Urinary bladder (tissue), 4 donors: ENCODE results near the gene CCDC50. TPM values are rescaled to one million over a fixed set of nuclear protein-coding genes. Genes with fewer than 3 reads are reported as not detected.

Experiments
- DNase-seq: peaks from one replicate; pipeline ENCODE4 v3.0.0-alpha.2; 2015; ENCODE audit errors: extremely low spot score
- H3K27ac ChIP-seq: one replicate; pipeline ENCODE4 v1.5.1; 2013; ENCODE audit warnings: low read depth, mild to moderate bottlenecking, moderate library complexity
- H3K36me3 ChIP-seq: one replicate; pipeline ENCODE4 v1.6.1; 2013; ENCODE audit warnings: mild to moderate bottlenecking, moderate library complexity; ENCODE audit not compliant: insufficient read depth
- H3K4me1 ChIP-seq: one replicate; pipeline ENCODE4 v1.6.1; 2013; ENCODE audit warnings: mild to moderate bottlenecking, moderate library complexity; ENCODE audit not compliant: insufficient read depth
- H3K4me3 ChIP-seq: one replicate; pipeline ENCODE4 v1.5.1; 2013; ENCODE audit warnings: low read depth, low read length
- WGBS: extraction: QIAGEN DNeasy Blood & Tissue Kit; methylation state at CpG from one replicate; pipeline ENCODE4 v1.1.7; 2013; 5-methylcytosine and 5-hydroxymethylcytosine counted together
- polyA plus RNA-seq: library from polyadenylated mRNA; stranded (reverse); fragments of 200-250 nt; gene quantifications from one replicate; pipeline ENCODE4 v1.2.3, GENCODE V29; 2013
- total RNA-seq: library from RNA; depleted of rRNA; stranded (reverse); fragments of >200 nt; gene quantifications from one replicate; pipeline ENCODE4 v1.2.3, GENCODE V29; 2014
- donor health status: healthy with polysubstance abuse.
- donor health status: healthy.

Gene CCDC50, protein sequence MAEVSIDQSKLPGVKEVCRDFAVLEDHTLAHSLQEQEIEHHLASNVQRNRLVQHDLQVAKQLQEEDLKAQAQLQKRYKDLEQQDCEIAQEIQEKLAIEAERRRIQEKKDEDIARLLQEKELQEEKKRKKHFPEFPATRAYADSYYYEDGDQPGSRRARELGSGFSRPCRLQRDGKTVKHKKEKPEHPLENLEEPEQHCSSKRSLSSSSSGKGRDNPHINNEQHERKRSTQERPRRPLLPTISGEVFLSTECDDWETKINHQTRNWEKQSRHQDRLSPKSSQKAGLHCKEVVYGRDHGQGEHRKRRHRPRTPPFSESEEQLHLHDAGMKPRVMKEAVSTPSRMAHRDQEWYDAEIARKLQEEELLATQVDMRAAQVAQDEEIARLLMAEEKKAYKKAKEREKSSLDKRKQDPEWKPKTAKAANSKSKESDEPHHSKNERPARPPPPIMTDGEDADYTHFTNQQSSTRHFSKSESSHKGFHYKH
- 83.7 TPM for total RNA-seq
- polyA plus RNA-seq = 44.2 TPM

DNA sequence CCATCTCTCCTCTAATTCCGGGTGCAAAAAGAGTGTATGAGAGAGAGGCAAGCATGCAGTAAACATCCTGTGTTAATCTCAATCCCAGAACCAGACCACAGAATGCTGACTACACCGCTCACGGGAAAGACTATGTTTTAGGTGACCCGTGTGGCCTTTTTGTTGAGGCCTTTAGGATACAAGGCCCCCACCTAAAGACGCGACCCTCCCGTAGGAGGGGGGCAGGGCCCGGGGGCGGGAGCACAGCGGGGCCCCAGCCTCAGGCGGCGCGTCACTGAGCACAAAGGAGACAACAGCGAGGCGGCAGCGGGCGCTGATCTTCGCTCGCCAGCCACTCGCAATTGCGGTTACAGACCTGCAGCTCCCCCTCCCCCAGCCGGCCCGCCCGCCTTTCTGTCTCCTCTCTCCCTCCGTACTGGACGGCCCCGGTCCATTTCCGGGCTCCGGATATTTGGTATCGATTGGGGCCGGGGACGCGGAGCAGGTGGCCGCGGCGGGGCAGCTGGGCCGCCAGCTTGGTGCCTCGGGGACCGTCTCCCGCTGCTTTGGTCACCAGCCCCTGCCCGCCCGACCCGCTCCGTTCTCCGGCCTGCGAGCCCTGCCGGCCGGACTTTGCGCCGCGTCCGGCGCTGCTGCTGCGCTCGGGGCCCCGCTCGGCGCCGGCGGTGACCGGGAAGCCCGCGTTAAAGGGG lies at the start of gene CCDC50:
Gene CCDC50 (plus strand): TSS at position 433 of the 692 bp plus-strand sequence. CDS start 281 bp downstream, outside the sequence.
- Histone ChIP-seq H3K36me3 (no peaks in the 10 kb centered on the region), H3K4me3 (peak within 1 kb of the TSS; percentile 81), H3K4me1 (no peaks in the 10 kb centered on the region), H3K27ac (peak within 1 kb of the TSS; percentile 68)
- DNase-seq = peak; percentile 52
- under 1% methylated on average over 63 of the region's 63 CpGs for WGBS

GRCh38 chr3:191280111-191280510 lies 49.1 kb upstream of the CCDC50 start:
- no peak for DNase-seq
- H3K36me3 ChIP-seq = no peaks in the 10 kb centered on the region
- H3K27ac ChIP-seq = no peak overlapping the region
- no peak overlapping the region for H3K4me3 ChIP-seq
- WGBS = 33% methylated on average over 1 of the region's 1 CpG
- no peaks in the 10 kb centered on the region for H3K4me1 ChIP-seq

DNA sequence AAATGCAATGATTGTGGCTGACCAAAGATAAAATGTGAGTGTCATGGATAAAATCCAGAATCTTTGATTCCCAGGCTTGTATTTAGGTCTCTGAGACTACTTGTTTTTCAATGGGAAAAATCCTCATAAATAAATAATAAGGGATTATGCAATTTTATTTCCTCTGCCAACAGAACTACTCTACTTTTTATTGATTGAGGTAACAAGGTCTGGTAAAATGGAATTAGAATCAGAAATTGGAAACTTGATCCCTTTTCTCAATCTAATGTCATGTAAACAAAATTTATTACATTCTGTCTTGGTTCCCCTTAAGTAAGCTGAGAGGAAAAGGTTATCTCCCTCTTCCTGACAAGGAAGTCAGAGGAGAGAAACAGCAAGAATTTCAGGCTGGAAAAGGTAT lies 48.3 kb upstream of the CCDC50 start:
- DNase-seq = no peak
- Histone ChIP-seq H3K4me3 (no peak overlapping the region), H3K27ac (no peak overlapping the region), H3K4me1 (no peaks in the 10 kb centered on the region), H3K36me3 (no peaks in the 10 kb centered on the region)

DNA sequence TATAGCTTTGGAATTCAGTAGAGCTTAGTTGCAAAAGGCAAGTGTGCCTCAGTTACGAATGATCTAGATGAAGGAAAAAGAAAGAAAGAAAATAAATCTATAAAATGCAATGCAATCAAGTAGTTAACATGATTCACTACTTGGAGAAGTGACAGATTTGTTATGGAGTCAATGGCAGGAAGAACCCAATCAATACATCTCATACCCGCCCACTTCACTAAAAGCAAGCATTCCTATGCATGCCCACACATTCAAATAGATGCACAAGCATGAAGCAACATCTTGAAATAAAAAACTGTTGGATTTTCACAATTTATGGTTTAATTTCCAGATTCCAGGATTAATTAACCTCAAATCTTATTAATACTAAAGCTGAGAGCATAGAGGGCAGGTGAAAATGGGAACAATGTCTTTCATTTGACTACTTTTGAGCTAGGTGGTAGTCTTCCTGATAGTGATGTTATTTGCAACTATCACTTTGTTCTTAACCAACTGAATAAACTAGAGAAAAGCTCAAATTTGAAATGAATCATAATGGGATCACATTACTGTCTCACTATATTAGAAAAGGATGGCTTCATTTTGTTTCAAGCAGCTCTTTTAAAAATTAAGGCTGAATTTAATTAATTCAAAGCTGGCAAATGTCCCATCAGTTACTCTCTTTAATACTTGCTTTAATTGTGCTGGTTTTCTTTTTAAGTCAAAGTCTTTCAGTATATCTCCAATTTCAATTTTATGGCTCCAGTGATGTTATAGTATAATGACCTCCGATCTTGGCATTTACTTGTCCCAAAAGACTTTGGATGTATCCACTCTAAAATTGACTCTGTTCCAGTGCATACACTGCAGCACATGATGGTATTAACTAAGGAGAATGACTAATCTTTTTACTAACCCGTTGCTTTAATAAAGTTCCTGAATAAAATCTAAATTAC lies 46.7 kb upstream of the CCDC50 start:
- H3K27ac ChIP-seq = no peak overlapping the region
- no peaks in the 10 kb centered on the region for H3K36me3 ChIP-seq
- no peak overlapping the region for H3K4me3 ChIP-seq
- 69% methylated on average over 4 of the region's 4 CpGs for WGBS
- no peaks in the 10 kb centered on the region for H3K4me1 ChIP-seq
- DNase-seq = peak; percentile 20

DNA sequence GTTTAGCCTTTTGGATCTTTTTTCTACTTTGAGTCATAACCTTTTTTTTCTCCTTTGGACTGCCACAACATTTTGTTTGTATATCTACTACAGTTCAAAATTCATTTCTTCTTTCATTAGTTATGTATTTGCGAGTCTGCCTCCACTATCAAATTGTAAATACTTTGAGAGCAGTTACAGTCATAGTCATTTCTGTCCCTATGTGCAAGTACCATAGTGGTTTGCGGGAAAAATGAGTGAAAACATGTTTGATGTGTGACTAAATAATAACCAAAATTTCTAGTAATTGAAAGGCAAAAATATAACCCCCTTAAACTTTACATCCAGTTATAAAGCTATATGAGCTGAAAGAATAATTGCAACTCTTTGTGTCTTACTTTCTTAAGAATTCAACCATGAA lies 45.8 kb upstream of the CCDC50 start:
- WGBS = 96% methylated on average over 2 of the region's 2 CpGs
- Histone ChIP-seq H3K36me3 (no peaks in the 10 kb centered on the region), H3K4me3 (no peak overlapping the region), H3K27ac (no peak overlapping the region), H3K4me1 (no peaks in the 10 kb centered on the region)
- DNase-seq = no peak

GRCh38 chr3:191290311-191291025 lies 38.7 kb upstream of the CCDC50 start:
- H3K4me1 ChIP-seq = no peaks in the 10 kb centered on the region
- H3K27ac ChIP-seq = no peak overlapping the region
- no peaks in the 10 kb centered on the region for H3K36me3 ChIP-seq
- 77% methylated on average over 4 of the region's 4 CpGs for WGBS
- no peak overlapping the region for H3K4me3 ChIP-seq
- DNase-seq = no peak

DNA sequence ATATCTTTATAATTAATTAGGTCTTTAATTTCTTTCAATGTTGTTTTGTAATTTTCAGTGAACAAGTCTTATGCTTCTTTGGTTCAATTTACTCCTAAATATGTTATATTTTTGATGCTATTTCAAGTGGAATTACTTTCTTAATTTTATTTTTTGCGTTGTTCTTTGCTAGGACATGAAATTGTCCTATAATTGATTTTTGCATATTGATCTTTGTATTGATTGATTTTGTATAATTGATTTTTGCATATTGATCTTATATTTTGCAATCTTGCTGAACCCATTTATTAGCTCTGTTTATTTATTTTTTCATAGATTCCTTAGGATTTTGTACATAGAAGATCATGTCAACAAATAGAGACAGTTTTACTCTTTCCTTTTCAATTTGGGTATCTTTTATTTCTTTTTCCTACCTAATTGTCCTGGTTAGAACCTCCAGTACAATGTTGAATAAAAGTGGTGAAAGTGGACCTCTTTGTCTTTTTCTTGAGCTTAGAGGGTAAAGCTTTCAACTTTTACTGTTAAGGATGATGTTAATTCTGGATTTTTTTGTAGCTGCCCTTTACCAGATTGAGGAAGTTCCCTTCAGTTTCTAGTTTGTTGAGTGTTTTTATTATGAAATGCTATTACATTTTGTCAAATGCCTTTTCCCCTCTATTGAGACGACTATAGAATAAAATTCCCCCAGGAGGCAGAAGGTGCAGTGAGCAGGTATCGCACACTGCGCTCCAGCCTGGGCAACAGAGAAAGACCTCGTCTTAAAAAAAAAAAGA lies 36.8 kb upstream of the CCDC50 start:
- DNase-seq = no peak
- WGBS = 88% methylated on average over 5 of the region's 5 CpGs
- Histone ChIP-seq H3K4me1 (no peaks in the 10 kb centered on the region), H3K4me3 (no peak overlapping the region), H3K27ac (no peak overlapping the region), H3K36me3 (no peaks in the 10 kb centered on the region)

GRCh38 chr3:191294291-191294690 lies 34.9 kb upstream of the CCDC50 start:
- 99% methylated on average over 1 of the region's 1 CpG for WGBS
- Histone ChIP-seq H3K4me1 (no peaks in the 10 kb centered on the region), H3K4me3 (no peak overlapping the region), H3K27ac (no peak overlapping the region), H3K36me3 (no peaks in the 10 kb centered on the region)
- DNase-seq = no peak

DNA sequence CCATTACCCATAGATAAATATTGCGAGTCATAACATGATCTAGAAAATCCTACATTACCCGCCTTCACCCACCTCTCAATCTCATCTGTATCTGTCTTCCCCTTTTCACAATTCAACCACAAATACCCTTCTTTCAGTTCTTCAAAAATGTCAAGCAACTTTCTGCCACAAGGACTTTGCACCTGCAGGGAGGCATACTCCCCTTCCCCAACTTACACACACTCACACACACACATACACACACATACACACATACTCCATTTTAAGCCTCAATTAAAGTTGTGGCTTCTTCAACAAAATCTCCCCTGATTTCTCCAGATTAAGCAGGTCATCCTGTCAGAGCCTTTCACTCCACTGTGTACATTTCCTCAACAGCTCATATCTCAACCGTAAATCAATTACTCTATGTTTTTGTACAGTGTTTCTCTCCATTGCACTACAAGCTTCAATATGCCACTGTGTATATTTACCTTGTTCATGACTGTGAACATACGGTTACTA lies 33.1 kb upstream of the CCDC50 start:
- Histone ChIP-seq H3K36me3 (no peaks in the 10 kb centered on the region), H3K4me1 (no peaks in the 10 kb centered on the region), H3K4me3 (no peak overlapping the region), H3K27ac (no peak overlapping the region)
- DNase-seq = no peak
- 61% methylated on average over 4 of the region's 4 CpGs for WGBS

DNA sequence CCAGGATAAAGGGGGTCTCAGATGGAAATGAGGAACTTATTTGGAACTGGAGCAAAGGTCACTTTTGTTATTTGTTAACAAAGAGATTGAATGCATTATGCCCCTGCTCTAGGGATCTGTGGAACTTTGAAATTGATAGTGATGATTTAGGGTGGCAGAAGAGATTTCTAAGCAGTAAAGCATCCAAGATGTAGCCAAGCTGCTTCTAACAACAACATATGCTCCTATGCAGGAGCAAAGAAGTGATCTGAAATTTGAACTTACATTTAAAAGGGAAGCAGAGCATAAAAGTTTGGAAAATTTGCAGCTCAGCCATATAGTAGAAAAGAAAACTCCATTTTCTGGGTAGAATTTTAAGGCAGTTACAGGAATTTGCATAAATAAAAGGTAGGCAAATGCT lies 30.3 kb upstream of the CCDC50 start:
- no peak for DNase-seq
- Histone ChIP-seq H3K36me3 (no peaks in the 10 kb centered on the region), H3K4me1 (no peaks in the 10 kb centered on the region)

DNA sequence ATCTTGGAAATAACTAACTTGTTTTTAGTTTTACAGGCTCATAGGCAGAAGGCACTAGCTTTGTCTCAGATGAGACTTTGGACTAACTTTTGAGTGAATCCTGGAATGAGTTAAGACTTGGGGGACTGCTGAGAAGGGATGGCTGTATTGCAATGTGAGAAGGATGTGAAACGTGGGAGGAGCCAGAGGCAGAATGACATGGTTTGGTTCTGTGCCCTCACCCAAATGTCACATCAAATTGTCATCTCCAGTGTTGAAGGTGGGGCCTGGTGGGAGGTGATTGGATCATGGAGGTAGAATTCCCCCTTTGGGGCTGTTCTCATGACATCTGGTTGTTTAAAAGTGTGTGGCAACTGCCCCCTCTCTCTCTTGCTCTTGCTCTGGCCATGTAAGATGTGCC lies 28.8 kb upstream of the CCDC50 start:
- no peaks in the 10 kb centered on the region for H3K36me3 ChIP-seq
- H3K4me1 ChIP-seq = no peaks in the 10 kb centered on the region
- WGBS = 74% methylated on average over 1 of the region's 1 CpG
- H3K4me3 ChIP-seq = no peak overlapping the region
- H3K27ac ChIP-seq = no peak overlapping the region
- no peak for DNase-seq

More for the DNA sequence above, 30.3 kb upstream of the CCDC50 start:
- Histone ChIP-seq H3K4me3 (no peak overlapping the region), H3K27ac (no peak overlapping the region)

DNA sequence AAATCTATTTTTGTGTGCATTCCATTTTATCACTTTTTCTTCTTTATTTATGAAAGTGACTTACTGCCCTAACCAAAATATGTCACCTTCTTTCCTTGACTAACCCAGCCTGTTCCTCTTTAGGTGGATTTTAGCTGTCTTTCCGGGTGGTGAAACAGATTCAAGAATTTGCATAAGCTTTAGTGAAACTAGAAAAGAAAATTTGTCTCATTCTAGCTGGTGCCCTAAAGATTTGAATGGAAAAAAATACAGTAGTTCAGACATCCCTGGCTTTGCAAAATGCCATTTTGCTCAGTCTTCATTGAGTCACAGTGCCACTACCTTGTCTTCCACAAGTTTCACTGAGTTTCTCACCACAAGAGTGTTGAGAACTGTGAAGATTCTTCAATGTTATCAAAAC lies 28.2 kb upstream of the CCDC50 start:
- no peaks in the 10 kb centered on the region for H3K4me1 ChIP-seq
- no peak overlapping the region for H3K4me3 ChIP-seq
- 87% methylated on average over 1 of the region's 1 CpG for WGBS
- no peaks in the 10 kb centered on the region for H3K36me3 ChIP-seq
- H3K27ac ChIP-seq = no peak overlapping the region
- no peak for DNase-seq
